GM20431 (cell line): ENCODE data around the gene EAF1.
"Not testable (repeated sequence)": the region's sequence is repeated elsewhere in the genome, so short reads cannot be mapped to it uniquely, and the experiment has no call there.

Source experiments
- in situ Hi-C: fragments of 300-500 bp; cut with MseI, MboI; formaldehyde crosslinking; loops from one replicate; pipeline ENCODE4 v1.15.0; 2020; ENCODE audit warnings: low sequenced_read_pairs; ENCODE audit not compliant: unreplicated experiment

The EAF1 gene

DNA sequence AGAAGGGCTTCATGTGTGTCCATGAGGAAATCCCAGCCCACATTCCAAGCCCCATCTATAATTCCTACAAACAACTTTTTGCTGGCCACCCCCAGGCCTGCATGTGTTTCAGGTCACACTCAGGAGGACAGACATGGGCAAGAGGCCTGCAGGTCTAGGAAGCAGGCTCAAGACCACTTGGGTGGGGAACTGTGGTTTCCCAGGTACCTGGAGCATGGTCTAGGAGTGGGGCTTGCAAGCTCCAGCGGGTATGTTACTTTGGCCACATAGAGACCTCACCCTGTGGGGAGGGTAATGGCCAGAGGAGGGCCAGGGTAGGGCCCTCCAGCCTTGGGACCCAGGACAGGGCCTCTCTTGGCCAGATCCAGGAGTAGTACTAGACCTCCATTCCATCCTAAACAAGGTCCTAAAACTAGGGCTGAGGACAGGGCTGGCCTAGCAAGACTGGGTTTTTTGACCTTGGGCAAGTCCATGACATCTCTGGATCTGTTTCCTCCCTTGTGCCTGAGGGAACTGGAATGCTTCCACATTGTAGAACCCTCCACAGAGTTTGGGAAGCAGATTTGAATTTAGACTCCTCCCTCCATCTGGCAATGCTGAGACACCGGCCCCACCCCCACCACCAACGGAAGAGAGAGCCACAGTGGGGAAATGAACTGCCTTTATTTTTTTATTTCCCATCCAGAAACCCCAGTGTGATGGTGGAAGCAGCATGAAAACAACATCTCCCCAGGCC, 22.3 kb downstream of the EAF1 start:
- in situ Hi-C loops = no loop called here

DNA sequence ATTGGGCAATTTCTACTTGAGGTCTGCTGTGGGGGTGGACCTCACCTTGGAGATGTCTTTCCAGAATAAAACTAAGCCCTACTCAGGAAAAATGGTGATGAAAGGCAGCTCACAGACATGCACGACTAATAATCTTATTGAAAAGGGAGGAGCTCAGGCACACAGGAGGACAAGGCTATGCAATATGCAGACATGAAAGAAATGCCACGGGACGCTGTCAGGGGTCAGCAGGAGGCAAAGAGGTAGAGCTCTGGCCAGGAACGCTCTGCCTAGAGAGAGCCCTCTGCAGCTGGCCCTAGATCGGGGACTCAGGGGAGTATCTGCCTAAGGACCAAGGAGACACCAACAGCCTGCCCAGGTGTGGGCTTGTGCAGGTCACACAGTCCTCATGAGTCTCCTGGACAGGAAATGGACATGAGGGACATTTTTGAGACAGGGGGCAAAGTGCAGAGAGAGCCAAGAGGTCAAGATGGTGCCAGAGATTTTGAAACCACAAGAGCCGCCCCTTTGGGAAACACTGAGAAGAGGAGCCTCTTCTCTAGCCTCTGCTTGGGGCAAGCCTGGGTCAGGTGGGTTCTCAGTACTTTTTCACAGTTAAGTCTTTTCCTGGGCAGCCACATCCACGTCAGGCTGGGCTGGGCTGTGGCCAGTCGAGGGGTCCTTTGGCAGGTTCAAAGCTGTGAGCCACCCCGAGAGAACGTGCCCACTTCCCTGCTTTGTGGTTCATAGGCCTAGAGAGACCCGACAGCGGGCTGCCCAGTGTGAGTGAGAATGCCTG, 23.2 kb downstream of the EAF1 start:
- in situ Hi-C loops = no loop called here

DNA sequence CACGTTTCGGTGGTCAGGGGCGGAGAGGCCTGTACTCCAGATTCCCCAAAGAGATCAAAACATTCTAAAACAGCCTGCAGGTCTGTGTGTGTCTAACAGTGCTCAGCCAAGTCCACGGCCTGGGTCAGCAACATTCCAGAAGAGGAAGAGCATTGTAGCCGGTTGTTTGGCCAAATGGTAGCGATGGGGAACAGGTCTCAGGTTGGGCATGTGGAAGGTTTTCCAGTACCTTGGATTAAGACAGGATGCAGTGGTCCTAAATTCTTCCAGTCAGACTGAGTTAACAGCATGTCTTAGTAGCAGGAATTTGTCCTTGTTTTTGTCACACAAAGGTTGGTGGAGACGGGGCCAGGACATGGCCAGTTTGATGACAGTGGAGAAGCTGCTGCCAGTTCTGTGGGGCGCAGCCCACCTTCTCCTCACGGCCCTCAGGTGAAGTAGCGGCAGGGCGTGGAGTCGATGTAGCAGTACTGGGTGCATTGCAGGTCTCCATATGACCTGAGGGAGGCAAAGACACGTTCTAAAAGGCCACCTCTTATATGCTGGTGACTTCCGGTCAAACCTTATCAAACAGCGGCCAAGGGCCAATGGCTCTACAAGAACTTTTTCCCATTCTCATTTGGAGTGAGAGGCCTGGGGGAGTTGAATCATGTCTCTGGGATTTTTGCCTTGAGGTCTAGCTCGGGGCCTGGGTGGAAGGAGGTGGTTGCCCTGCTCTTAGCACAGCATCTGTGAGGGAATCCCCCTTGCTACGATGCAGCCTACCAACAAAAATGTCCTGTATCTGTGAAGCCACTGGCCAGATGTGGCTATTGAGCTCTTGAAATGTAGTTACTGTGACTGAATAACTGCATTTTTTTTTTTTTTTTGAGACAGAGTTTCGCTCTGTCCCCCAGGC, 24.1 kb downstream of the EAF1 start:
- in situ Hi-C loops = no loop called here

DNA sequence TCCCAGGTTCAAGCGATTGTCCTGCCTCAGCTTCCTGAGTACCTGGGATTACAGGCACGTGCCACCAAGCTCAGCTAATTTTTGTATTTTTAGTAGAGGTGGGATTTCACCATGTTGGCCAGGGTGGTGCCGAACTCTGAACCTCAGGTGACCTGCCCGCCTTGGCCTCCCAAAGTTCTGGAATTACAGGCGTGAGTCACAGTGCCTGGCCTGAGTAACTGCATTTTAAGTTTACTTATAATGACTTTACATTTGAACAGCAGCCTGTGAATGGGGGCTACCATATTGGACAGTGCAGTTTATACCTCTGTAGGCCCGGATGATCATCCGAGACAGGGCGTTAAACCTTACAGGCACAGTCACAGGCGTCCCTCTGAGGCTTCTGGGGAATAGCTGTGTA, 24.8 kb downstream of the EAF1 start:
- in situ Hi-C loops = no loop called here

DNA sequence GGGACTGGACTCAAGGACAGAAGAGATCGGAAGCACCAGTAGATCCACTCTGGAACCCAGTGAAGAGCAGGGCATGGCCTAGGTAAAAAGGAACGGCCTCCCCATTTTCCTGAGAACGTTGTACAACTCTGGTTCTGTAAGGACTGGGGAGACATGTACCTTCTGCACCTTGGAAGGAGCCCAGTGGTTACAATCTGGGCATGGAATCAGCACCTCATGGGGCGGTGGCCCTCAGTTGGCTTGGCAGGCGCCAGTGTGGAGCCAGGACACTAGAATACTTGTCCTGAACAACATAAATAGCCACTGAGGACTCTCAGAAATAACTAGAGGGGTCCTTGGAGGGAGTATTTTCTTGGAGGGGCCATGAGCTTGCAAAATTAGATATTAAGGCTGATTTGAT, 25.6 kb downstream of the EAF1 start:
- in situ Hi-C loops = no loop called here

DNA sequence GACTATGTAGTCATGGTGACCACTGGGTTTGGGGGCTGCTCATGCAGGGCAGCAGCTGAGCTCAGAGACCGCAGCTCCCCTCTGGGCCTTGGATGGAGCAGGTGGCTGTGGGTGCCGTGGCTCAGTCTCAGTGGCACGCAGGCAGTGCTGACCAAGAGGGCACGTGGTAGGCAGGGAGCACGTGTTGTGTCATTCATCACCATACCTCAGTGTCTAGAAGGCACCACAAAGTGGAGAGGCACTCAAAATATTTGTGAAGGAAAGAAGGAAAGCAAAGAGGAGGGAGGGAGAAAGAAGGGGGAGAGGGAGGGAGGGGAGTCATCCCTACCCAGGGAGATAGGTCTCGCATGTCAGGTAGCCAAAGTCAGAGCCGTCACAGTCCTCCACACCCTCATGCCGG, 26.1 kb downstream of the EAF1 start:
- in situ Hi-C loops = no loop called here

DNA sequence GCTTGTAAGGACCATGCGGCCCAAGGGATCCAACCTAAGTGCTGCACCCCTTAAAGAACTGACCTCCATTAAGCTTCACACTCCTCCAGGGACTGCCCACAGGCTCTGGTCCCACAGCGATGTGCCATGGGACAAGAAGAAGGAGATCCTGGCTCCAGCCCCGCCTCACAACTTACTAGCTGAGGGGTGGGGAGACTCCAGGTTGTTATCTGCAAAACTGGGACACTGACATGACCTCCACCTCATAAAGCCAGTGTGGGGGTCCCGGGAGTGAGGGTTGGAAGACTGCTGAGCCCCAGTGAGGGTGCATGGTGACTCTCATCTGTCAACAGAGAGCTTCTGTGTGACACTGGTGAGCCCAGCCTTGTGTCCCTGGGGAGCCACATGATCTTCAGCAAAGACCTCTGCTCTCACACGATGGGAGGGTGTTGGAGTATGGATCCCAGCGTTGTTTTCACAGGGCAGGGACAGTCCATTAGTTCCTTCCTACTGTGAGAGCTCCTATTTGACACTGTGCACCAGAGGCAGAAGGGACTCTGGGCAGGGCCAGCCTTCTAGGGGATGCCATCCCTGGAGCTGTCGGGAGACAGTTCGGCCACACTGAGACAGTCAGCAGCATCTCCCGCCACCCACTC, 26.7 kb downstream of the EAF1 start:
- in situ Hi-C loops = no loop called here

DNA sequence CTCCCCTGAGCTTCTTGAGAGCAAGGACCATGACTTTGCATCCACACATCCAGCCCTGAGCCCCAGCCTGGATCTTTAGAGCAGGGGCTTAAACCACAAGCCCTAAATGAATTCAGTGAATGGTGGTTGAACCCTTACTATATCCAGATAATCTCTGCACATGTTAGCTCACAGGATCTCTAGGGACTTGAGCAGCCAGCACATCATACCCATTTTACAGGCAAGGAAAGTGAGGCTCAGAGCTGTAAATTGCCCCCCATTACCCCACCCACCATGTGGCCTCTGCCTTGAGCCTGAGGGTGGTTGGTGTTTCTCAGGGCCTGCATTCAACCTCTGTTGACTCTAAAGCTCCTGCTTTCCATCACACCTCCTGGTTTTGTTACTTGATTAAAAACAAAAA, 27.6 kb downstream of the EAF1 start:
- in situ Hi-C loops = no loop called here

DNA sequence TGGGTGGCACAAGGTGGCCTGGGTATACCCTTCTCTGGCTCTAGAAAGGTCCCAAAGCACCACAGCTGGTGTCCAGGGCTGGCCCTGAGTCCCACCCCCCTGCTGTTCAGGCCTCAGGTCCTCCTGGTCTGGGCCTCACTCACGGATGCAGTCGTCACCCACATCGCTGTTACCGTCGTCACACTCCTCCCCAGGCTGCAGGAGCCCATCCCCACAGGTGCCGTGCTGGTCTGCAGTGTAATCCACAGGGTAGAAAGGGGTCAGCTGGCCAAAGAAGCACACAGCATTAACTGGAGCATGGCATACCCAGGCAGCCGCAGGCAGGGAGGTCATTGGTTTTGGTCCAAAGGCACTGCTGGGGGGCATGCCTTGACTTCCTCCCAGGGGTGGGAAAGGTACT, 28.4 kb downstream of the EAF1 start:
- in situ Hi-C loops = no loop called here

DNA sequence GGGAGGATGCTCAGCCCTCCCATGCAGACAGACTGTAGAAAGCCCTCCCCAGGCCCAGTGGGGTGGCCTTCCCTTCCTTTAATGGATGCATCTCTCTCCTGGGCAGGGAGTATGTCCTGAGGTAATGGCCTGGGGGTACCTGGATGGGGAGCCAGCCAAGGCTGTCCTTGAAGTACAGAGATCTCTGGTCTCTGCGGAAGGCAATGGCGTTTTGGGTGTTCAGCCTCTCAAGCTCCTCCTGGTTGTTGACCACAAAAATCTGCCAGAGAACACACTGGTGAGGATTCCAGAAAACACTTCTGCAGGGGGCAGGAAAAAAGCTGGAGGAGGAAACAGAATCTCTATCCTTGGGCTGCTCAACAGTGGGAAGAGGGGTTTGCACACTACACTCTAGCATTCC, 28.9 kb downstream of the EAF1 start:
- in situ Hi-C loops = no loop called here

DNA sequence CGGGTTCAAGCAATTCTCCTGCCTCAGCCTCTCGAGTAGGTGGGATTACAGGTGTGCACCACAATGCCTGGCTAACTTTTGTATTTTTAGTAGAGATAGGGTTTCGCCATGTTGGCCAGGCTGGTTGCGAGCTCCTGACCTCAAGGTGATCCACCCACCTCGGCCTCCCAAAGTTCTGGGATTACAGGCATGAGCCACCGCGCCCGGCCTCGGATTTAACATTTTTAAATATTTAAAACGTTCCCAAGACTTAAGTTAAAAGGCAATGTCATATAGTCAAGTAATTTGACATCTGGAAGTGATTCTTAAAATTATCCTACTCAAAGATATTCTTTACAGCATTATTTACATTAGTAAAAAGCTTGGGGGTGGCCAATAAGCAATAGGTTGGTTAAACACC, 29.5 kb downstream of the EAF1 start:
- in situ Hi-C loops = not testable (repeated sequence)

DNA sequence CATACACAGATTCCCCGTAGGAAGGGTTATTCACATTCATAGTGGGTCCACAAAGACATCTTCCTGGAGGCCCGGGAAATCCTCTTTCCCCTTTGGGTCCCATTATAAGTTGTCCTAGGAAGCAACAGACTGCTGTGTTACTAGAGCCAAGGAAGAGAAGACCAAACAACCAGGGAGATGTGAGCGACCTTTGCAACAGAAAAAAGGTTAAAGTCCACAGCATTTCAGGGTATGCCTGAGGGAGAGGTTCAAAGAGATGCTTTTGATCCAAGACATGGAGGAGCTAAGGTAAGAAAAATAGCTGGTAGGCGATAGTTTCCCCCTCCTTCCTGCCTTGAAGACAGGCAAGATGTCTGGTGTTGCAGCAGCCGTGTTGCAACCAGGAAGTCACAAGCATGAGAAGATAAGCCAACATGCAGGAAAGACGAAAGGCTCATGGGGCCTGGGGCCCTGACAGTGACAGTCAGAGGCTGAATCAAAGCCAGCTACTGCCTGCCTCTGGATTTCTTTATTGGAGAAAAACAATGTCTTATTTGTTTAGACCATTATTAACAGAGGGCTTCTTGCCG, 30.9 kb downstream of the EAF1 start:
- in situ Hi-C loops = no loop called here

DNA sequence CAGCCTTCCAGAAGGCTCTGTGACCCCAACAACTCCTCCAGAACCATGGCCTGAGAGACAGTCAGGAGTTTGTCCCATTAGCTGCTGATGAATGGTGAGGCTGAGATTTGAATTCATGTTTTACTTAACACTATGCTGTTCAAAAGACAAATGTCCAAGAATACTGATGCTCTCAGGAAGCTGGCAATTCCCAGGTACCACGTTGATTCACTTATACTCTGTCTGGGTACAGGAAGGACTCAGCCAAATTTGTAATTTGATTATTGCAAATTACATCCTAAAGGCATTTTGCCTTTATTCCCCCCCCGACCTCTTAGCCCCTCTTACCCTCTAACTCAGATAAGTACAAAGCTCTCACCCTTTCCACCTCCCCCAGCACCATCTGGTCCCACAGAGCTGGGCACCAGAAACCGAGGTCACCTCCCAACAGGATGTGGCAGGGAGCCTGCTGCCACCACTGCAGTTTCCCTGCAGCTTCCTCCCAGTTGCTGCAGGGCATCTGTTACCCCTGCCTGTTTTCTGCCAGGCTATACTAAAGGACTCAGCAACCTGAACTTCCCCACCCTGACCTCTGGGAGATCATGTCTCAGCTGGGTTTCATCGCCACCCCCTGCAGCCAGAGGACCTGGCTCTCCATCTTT, 33.6 kb downstream of the EAF1 start:
- in situ Hi-C loops = no loop called here

DNA sequence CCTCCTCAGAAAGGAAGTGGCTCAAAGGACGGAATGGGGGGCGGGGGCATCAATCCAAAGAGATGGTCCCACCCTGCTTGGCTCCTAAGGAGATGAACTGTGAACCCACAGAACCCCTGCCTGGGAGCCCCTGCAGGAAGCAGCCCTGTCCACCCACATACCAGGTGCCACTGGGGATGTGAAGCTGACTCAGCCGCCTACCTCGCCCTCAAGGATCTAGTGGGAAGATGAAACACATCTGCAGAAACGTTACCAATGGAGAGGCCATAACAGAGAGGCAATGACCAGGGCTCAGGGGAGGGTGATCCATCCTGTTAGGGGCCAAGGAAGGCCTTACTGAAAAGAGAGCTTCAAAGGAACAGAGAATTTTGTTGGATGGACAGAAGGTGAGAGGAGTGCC, 35.1 kb downstream of the EAF1 start:
- in situ Hi-C loops = no loop called here

DNA sequence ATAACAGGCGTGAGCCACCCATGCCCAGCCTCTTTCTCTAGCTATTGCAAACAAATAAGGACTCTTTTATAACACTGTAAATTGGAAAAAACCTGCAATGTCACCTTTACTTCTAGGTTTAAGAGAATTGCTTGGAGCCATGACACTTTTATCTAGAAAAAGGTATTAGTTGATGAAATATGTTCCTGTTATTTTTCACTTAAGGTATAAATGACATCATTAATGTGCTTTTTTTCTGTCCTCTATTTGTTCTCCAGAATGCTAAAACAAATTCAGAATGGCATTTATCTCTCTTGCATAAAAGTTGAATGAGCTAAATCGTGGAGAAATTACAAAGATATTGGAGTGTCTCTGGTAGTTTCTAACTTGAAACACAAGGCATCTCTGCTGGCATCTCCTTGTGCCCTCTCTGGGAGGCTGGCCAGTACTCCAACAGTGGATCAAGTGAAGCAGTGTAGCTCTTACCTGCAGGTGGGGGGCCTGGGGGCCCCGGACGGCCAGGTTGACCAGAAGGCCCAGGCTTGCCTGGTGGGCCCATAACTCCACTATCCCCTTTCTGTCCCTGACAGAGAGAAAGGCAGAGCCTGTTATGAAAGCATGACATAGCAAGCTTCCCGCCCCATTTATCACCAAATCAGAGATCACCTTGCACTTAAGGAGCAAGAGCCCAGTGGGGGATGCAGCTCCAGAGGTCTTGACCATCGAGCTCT, 38.6 kb downstream of the EAF1 start:
- in situ Hi-C loops = no loop called here

DNA sequence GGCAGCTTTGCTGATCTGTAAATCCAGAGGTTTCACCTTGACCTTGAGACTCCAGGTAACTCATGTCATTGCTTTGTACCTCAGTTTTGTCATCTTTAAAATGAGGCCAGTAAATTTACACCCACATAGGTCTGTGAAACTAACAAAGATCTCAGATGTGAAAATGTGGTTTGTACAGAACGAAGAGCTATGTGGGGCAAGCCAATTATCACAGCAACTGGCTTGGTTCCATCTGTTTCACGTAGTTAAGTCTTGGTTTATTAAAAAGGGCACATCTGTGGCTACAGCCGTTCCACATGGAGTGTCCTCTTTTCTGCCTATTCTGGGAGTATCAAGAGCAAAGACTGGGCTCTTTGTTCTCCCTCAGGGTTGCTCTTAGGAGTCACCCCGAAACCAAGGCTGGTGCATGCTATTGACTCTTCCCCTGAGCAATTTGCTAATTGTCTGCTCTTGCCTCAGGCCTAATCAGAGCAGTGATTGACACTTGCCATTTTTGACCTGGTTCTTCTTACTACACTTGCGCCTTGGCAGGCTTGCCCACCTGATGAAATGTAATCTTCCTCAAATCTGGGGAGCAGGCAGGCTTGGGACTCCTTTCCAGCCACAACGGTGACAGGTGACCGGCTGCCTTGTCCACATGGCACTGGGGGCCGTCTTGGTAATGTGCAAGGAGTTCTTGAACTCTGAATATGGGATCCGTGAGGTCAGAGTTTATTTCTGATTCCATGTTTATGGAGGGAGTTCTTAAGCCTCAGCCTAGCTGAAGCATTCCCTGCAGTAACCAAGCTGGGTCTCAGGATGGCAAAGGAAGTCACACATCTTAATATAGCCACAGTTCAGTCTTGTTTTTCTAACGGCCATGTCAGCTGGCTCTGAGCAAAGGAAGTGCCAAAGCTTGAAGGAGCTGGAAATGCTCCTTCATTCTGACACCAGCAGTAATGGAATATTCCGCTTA, 40.1 kb downstream of the EAF1 start:
- in situ Hi-C loops = no loop called here

DNA sequence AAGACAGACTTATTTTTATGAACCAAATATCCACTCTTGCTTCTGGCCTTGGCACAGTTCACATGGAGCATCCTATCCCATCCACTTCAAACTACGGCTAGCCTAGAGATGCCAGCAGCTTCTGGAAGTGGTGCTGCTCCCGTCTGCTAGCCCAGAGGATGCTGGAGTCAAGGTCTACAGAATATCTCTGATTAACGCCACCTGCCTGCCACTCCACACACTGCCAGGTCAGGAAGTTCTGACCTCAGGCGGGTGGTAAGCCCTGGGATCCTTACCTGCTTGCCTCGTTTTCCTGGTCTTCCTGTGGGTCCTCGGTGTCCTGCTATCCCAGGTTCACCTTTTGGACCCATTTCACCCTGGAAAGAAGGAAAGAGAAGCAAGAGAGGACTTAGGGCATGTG, 42.9 kb downstream of the EAF1 start:
- in situ Hi-C loops = no loop called here

DNA sequence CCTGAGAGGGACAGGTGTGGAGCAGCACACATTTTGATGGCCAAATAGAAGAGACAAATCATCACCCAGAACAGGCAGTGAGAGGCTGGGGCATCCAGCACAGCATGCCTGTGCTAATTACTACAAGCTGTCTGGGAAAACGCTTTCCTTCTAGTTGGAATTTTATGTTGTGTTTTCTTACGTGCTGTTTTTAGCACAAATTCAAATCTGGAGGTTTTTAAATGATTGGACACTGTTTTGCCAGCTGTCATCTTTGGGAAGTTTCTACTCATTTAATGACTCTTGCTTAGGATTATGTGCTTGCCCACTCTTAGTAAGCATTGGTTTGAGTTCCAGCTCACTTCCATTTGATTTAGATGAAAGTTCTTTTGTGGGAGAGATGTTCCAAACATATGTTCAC, 43.5 kb downstream of the EAF1 start:
- in situ Hi-C loops = no loop called here
